Testis (tissue), 2 donors: ENCODE data around the gene MPHOSPH9.

ENCODE experiments used
- POLR2A ChIP-seq: fragments of 450-650 bp; IDR thresholded peaks from one replicate; pipeline ENCODE4 v1.6.1; 2017; ENCODE audit warnings: antibody characterized with exemption, mild to moderate bottlenecking, moderate library complexity
- TF ChIP-seq, protein P1 (sequence below), 3 experiments: fragments of 450-650 bp in 2 of 3; fragments of 200-600 bp in 1 of 3; sonication (generic) in 1 of 3; IDR thresholded peaks; one replicate each; pipeline ENCODE4 v1.5.1; 2016 to 2019; ENCODE audit warnings: antibody characterized with exemption in 3 of 3, mild to moderate bottlenecking in 2 of 3, moderate library complexity in 1 of 3

DNA sequence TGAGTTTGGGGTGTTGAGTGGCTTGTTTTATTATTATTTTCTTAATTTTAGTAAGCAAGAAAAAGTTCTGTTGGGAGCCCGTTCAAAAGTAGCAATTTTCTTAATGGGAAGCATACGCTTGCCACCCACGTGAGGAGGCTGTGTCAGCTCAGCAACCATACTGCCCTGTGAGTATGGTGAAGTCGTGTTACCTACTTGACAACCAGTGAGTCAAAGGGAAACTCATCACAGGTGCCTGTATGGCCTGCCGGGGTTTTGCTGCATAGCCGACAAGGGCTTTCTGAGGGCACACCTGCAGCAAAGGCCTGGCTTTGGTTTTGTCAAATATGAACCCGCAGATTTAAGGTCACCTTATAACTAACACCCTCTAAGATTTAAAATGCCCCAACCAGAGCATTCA, 113.1 kb downstream of the MPHOSPH9 start:
- TF ChIP-seq POLR2A: no peak
- TF ChIP-seq, protein P1, sequence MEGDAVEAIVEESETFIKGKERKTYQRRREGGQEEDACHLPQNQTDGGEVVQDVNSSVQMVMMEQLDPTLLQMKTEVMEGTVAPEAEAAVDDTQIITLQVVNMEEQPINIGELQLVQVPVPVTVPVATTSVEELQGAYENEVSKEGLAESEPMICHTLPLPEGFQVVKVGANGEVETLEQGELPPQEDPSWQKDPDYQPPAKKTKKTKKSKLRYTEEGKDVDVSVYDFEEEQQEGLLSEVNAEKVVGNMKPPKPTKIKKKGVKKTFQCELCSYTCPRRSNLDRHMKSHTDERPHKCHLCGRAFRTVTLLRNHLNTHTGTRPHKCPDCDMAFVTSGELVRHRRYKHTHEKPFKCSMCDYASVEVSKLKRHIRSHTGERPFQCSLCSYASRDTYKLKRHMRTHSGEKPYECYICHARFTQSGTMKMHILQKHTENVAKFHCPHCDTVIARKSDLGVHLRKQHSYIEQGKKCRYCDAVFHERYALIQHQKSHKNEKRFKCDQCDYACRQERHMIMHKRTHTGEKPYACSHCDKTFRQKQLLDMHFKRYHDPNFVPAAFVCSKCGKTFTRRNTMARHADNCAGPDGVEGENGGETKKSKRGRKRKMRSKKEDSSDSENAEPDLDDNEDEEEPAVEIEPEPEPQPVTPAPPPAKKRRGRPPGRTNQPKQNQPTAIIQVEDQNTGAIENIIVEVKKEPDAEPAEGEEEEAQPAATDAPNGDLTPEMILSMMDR (IDR thresholded peaks at IDR 0.05): no peak
